Iris pigment epithelial cell (primary cell): ENCODE measurements around the gene SGSH.

Experiments used
- DNase-seq: peaks from one replicate; pipeline ENCODE4 v3.0.0-alpha.2; 2011; ENCODE audit warnings: low read depth

Gene SGSH

DNA sequence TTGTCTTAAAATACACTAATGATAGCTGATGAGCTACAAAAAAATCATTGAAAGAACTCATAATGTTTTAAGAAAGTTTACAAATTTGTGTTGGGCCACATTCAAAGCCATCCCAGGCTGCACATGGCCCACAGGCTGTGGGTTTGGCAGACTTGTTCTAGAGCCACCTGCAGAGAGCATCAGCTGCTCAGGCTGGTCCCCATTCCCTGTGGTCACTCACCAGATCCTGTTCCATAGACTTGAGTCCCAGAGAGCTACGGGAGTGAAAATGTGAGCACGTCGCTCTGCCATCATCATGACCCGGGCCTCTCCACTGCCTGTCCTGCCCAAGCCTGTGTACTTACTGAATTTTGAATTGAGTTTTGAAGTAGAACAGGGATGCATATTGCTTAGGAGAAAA is 7.0 kb upstream of the SGSH start:
- no peak for DNase-seq

DNA sequence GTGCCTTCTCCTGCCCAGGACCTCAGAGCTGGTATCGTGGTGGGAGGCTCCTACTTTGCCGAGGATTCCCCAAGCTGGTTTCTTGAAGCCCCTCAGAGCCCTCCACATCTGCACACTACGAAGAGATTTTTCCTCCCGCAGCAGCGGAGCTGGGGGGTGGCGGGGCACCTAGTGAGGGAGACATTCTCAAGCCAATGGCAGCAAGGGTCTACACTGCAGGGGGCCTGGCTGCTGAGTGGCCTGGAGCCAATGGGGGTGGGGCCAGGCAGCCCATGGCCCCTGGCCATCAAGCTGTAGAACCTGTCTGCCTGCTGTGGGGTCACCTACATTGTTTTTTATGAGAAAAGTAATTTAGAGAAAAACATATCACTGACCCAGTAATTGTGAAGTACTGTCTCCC is 5.1 kb upstream of the SGSH start:
- no peak for DNase-seq

GRCh38 chr17:80224683-80225082 is 4.5 kb upstream of the SGSH start:
- DNase-seq, result no peak

- DNase-seq, result no peak
These were observed 3.8 kb upstream of the SGSH start for GRCh38 chr17:80223838-80224497.

- DNase-seq, result no peak
These were observed 3.1 kb upstream of the SGSH start for GRCh38 chr17:80223142-80223815.

- no peak for DNase-seq
These were observed 2.4 kb upstream of the SGSH start for GRCh38 chr17:80222376-80223141.

GRCh38 chr17:80221351-80222105 is 1.4 kb upstream of the SGSH start:
- no peak for DNase-seq

DNA sequence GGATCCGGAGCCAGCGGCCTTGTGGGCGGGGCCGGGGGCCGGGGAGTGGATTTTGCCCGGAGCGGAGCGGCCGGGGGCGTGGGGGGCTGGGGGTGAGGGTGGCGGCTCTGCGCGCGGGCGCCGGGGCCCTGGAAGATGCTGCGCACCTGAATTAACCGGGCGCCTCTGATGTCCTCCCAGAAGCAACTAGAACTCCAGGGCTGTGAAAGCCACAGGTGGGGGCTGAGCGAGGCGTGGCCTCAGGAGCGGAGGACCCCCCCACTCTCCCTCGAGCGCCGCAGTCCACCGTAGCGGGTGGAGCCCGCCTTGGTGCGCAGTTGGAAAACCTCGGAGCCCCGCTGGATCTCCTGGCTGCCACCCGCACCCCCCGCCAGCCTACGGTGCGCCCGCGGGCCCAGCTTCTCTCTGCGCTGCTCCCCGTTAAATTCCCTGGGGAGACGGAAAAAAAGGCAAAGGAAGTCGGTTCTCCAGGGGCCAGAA is 643 bp upstream of the SGSH start:
- peak; percentile 12 for DNase-seq

GRCh38 chr17:80219763-80220053 is 425 bp downstream of the SGSH start:
- DNase-seq, result no peak

- peak; percentile 78 for DNase-seq
These were observed 945 bp downstream of the SGSH start for GRCh38 chr17:80219013-80219762.

DNA sequence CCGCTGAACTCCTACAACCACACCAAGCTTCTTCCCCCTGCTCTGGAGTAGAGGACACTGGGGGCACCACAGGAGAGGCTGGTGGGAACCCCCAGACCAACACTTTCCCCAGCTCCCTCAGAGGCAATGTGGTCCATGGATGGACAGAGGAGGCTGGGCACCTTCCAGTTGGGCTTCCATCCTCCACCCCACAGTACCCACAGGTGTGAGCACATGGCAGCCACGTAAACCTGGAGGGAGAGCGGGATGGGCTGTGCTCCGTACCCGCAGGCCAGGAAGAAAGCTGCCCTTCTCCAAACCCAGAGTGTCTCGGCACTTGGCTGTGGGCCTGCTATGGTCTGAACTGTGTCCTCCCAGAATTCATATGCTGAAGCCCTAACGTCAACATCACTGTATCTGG is 1.7 kb downstream of the SGSH start:
- no peak for DNase-seq

DNA sequence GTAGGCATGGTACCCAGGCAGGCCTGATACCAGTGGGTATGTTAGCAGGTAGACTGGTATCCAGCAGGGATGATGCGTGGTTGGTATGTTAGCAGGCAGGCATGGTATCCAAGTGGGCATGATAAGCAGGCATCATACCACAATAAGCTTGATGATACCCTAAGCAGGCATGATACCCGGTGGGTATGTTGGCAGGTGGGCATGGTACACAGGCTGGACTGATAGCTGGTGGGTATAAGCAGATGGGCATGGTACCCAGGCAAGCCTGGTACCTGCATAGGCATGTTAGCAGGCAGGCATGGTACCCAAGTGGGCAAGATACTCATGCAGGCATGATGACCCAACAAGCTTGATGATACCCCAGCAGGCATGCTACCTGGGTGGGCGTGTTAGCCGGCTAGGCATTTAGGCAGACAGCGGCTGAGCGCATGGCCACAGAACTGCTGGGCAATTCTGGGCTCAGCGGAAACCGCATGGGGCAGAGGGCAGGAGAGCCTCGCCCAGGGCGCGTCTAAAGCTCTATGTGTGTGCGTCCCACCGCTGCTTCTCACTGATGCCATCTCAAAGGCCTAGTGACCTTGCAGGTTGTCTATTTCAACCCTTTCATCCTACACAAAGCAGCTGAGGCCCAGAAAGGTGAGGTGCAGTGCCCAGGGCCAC is 2.3 kb downstream of the SGSH start:
- DNase-seq, result no peak

- DNase-seq, result no peak
These were observed 3.4 kb downstream of the SGSH start for GRCh38 chr17:80216473-80217456.

DNA sequence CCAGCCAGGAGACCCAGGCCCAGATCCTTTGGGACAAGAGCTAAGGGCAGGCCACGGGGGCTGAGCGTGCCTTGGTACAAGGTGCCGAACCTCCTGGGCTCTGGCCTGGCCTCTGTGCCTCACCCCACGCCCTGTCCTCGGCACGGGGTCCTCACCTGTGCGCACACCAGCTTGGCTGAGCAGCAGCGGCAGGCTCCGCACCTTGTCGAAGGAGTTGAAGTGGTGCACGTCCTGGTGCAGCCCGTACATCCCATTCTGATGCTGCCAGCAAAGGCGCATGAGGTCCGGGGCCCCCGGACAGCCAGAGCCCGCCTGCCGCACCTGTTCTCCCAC is 5.3 kb downstream of the SGSH start:
- no peak for DNase-seq

DNA sequence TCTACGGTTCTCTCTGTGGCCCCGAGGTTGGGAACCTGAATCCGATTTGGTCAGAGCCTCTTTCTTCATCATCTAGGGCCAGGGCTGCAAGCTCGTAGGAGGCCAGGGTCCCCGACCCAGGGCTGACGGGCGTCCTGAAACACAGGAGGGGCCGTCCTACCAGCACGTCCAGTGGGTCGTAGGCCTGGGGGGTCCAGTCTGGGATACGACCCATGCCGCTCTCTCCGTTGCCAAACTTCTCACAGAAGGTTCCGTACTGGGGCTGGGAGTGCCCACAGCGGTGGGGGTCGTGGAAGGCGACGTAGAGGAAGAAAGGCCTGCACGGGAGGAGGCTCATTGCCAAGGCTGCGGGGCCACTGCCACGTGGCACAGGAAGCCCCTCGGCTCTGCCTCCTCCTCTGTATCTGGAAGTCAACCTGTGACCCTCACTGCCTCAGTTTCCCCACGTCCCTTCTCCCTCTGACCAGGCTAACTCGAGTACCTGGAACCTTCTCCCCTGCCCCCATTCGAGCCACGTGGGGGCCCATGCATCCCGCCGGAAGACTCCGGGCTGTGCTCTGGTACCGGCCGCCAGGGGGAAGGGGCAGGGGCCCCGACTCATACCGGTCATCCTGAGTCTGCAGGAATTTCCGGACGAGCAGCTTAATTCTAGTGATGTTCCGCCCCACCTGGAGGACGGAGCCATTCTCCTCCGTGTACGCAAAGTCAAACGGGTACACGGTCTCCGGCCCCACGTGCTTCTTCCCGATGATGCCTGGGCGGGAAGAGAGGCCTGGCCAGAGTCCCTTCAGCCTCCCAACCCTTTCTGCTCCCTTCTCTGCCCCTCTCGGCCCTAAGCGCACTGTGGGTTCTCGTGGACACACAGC is 5.9 kb downstream of the SGSH start:
- DNase-seq, result no peak

GRCh38 chr17:80213643-80213975 is 6.5 kb downstream of the SGSH start:
- DNase-seq, result no peak

GRCh38 chr17:80212962-80213642 is 7.0 kb downstream of the SGSH start:
- DNase-seq, result no peak

GRCh38 chr17:80212511-80212910 is 7.6 kb downstream of the SGSH start:
- DNase-seq, result no peak

DNA sequence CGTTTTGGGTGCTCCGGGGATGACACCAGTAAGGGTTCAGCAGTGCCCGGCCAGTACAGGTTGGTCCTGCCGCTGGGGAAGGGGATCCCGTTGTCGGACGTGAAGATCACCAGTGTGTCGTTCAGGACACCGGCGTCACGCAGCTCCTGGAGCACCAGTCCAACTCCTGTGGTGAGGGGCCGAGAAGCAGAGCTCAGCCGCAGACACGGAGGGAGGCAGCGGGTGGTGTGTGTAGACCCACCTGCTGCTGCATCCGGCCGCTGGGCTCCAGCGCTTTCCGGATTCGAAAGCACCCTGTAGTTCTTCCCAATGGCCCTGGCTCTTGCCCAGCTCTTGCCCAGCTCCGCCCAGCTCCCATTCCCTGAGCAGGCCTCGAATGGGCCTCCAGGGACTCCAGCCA is 8.0 kb downstream of the SGSH start:
- DNase-seq, result no peak
